DMS153 (cell line): Measurements from ENCODE around the gene CEP128.

Source experiments
- DNase-seq: peaks from one replicate; lab custom pipeline; 2025; lab: John Stamatoyannopoulos, UW

CEP128 gene

GRCh38 chr14:80941241-80942185 is at the start of gene CEP128:
TSS of gene CEP128 (minus strand) at chr14:80941738.
- peak; percentile 96 for DNase-seq

DNA sequence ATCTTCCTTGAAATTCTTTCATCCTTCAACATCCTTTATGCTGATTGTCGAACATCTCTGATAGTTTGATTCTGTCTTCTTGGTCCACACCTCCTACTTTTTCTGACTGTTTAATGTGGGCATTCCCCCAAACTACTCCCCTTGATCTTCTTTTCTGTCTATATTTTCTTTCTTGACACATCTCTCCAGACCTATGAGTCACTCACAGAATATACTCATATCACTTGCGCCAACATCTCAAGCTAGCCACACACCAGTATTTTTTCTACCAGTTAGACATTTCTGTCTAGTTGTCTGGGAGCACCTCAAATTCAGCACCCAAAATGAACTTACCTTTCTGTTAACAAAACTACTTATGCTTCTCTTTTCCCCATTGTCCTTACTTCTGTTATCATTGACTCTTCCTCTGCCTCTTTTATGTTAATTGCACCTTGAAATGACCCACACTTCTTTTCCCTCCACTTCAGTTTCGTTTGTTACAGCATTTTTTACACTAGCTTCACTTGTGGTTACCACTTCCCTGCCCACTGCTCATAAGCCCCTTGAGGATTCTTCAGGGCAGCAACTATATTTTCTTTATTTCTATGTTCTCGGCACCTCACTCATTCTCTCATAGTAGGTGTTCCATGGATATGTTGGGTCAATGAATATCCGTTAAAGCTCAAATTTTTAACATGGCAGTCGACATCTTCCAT is 47.3 kb upstream of the CEP128 start:
- no peak for DNase-seq

GRCh38 chr14:80988192-80988591 is 46.7 kb upstream of the CEP128 start:
- DNase-seq, result no peak

- DNase-seq, result peak; percentile 72
Measured at GRCh38 chr14:80987235-80988032, 45.9 kb upstream of the CEP128 start.

- DNase-seq, result no peak
Measured at GRCh38 chr14:80982711-80983110, 41.2 kb upstream of the CEP128 start.

GRCh38 chr14:80981673-80982072 is 40.1 kb upstream of the CEP128 start:
- DNase-seq, result no peak

- DNase-seq, result no peak
Measured at GRCh38 chr14:80981156-80981555, 39.6 kb upstream of the CEP128 start.

DNA sequence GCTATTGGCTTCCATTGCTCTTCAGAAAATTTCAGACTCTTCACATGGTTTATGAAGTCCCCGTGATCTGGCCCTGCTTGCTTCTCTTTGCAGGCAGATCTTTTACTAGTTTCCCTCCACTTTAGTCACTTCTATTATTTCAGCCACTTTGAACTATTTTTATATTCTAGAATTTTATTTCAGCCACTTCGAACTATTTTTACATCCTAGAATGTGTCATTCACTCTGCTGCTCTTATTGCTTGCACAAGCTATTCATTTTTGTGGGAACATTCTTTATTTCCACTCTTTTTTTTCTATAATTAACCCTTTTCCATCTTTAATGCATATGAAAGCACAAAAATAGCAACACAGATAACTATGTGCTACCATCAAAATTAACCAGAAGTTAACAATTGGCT is 38.4 kb upstream of the CEP128 start:
- no peak for DNase-seq

GRCh38 chr14:80978403-80978802 is 36.9 kb upstream of the CEP128 start:
- no peak for DNase-seq

- no peak for DNase-seq
Measured at GRCh38 chr14:80977221-80977620, 35.7 kb upstream of the CEP128 start.

GRCh38 chr14:80974679-80975078 is 33.1 kb upstream of the CEP128 start:
- DNase-seq, result no peak

DNA sequence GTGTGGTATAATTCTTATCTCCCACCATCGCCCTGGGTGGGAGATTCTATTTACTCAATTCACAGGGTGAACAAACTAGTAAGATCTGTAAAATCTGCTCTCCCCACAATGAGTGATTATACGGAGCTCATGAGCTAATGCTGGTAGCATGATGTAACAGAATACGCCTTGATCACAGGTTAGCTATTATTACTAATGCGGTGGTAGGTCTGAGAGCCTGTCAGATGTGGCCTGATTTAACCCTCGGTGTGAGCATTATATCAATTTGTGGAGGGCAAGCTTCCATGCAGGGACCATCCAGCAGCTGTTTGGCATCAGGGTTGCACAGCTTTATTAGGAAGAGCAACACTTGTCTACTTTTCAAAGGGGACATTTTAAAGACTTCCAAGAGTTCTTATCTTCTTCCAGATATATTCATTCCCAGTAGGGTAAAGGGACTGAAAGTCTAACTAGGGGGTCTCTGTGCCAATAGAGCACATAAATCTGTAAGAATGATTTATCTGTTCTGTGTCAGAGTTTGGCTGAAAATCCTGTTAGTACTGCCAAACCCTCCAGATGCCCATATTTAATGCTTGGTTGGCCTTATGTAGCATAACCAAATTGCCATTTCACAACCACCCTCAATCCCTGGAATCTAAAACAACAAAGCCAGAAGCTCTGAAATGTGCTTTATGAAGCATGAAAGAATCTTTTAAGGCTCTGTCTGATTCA is 32.5 kb upstream of the CEP128 start:
- no peak for DNase-seq

DNA sequence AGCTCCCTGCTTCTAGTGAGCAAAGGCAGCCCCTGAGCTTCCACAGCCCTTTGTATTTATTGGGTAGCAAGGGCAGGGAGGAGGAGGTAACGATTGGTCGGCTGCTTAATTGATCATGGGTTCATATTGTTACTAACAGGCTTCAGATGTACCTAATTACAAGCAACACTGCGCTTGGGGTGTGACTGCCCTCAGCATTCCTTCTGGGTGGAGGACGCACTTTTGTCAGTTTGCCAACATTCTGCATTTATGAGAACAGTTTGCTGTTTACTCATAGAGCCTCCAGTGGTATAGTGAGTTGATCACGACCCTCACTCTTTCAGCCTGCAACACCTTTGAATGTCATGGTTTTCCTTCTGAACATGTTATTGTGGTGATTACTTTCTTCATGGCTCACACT is 23.5 kb upstream of the CEP128 start:
- DNase-seq, result no peak

DNA sequence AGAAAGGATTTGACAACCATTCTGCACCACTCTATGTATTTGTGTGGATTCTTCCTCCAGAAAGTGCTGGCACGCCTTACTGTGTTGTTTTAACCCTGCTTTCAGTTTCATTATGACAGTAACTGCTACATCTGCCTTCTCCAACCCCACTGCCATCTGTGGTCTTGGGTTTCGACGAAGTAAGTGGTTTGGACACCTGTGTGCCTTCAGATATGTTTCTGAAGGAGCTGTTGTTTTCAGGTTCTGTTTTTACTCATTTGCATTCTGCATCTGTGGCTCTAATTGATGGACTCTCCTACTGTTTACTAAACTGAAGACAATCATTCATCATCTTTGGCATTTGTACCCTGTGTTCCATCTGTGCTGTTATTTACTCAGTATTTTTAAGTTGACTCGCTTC is 18.0 kb upstream of the CEP128 start:
- DNase-seq, result no peak

GRCh38 chr14:80958939-80959338 is 17.4 kb upstream of the CEP128 start:
- DNase-seq, result no peak

DNA sequence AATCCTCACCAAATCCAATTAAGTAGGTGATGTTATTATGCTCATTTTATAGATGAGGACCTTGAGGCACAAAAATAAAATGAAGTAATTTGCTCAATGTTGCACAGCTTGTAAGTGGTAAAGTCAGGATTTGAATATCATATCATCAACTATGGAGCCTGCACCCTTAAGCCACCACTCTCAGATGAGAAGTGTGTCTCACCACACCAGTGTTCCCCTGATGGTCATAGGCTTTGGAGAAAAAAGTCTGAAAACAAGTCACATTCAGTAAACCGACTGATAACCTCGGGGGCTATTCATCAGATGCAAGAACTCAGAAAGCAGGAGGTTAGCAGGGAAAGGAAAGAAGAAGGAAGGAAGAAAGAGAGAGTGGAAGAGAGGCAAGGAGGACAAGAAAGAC is 16.7 kb upstream of the CEP128 start:
- DNase-seq, result no peak

GRCh38 chr14:80957613-80958012 is 16.1 kb upstream of the CEP128 start:
- no peak for DNase-seq

GRCh38 chr14:80956922-80957321 is 15.4 kb upstream of the CEP128 start:
- DNase-seq, result no peak

GRCh38 chr14:80956102-80956501 is 14.6 kb upstream of the CEP128 start:
- DNase-seq, result no peak

- DNase-seq, result no peak
Measured at GRCh38 chr14:80955416-80955941, 13.9 kb upstream of the CEP128 start, which contains the start of gene TSHR. TSS of gene TSHR (plus strand) at chr14:80955621. CDS start at chr14:80955681, 60 bp downstream.

- DNase-seq, result peak; percentile 52
Measured at GRCh38 chr14:80954687-80955299, 13.3 kb upstream of the CEP128 start.
